BE2C (cell line): Measurements from ENCODE around the gene DDX3X.

Source experiments
- DNase-seq: peaks from one replicate; pipeline ENCODE4 v3.0.0-alpha.2; 2020
- H3K27me3 ChIP-seq: fragments of 250-450 bp; sonication (Bioruptor Pico); 2 replicates; pipeline ENCODE4 v1.5.1; 2020; ENCODE audit warnings: mild to moderate bottlenecking
- H3K36me3 ChIP-seq: fragments of 250-450 bp; sonication (Bioruptor Pico); 2 replicates; pipeline ENCODE4 v1.5.1; 2020; ENCODE audit warnings: mild to moderate bottlenecking
- H3K4me1 ChIP-seq: fragments of 250-450 bp; sonication (Bioruptor Pico); 2 replicates; pipeline ENCODE4 v1.5.1; 2020
- H3K4me3 ChIP-seq: 2 replicates; pipeline ENCODE4 v1.5.1; 2011; ENCODE audit warnings: low read depth, low read length
- H3K9me3 ChIP-seq: fragments of 250-450 bp; sonication (Bioruptor Pico); 2 replicates; pipeline ENCODE4 v1.5.1; 2020
- CTCF ChIP-seq: IDR thresholded peaks from 2 replicates; pipeline ENCODE4 v1.5.1; 2012; ENCODE audit warnings: mild to moderate bottlenecking, low read depth, low read length

DDX3X gene

GRCh38 chrX:41348551-41348950 is 14.6 kb downstream of the DDX3X start:
- H3K27me3 ChIP-seq = no peaks in the 10 kb centered on the region
- H3K4me1 ChIP-seq = no peaks in the 10 kb centered on the region
- no peak overlapping the region for H3K4me3 ChIP-seq
- no peak for DNase-seq
- no peak for TF ChIP-seq CTCF
- no peaks in the 10 kb centered on the region for H3K9me3 ChIP-seq
- H3K36me3 ChIP-seq = peaks cover 59% of the 10 kb centered on the region

- no peaks in the 10 kb centered on the region for H3K27me3 ChIP-seq
Observed at GRCh38 chrX:41350150-41350975, 16.4 kb downstream of the DDX3X start.

DNA sequence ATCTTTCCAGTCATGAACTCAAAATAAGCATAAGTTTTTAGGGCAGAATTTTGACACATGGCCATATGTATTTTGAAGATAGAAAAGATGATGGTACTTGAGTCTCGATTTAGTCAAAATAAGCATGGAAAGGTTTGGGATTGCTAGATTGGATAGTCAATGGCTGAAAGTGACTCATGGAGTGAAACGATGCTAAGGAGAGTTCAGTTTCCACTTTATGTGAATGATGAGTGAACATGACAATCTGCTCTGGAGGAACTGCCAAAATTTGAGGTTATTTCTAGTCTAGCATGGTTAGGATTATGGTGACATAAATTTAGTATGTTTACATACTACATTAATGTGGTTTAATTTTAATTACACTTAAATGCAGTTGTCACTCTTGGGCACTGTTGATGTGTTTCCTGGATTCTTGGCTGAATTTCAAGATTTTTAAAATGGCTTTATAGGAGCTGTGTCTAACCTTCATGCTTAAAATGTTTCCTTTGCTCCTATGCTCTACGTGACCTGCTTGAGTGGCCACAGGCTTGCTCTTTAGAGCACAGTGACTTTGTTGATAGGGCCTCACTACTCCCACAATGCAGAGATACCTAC is 17.1 kb downstream of the DDX3X start:
- Histone ChIP-seq H3K4me3 (no peak overlapping the region), H3K36me3 (peaks cover 34% of the 10 kb centered on the region), H3K9me3 (no peaks in the 10 kb centered on the region), H3K4me1 (no peaks in the 10 kb centered on the region), H3K27me3 (no peaks in the 10 kb centered on the region)
- TF ChIP-seq CTCF = no peak
- no peak for DNase-seq

More at GRCh38 chrX:41350150-41350975, 16.4 kb downstream of the DDX3X start:
- Histone ChIP-seq H3K4me1 (no peaks in the 10 kb centered on the region), H3K4me3 (no peak overlapping the region), H3K36me3 (peaks cover 41% of the 10 kb centered on the region), H3K9me3 (no peaks in the 10 kb centered on the region)
- no peak for TF ChIP-seq CTCF
- no peak for DNase-seq

DNA sequence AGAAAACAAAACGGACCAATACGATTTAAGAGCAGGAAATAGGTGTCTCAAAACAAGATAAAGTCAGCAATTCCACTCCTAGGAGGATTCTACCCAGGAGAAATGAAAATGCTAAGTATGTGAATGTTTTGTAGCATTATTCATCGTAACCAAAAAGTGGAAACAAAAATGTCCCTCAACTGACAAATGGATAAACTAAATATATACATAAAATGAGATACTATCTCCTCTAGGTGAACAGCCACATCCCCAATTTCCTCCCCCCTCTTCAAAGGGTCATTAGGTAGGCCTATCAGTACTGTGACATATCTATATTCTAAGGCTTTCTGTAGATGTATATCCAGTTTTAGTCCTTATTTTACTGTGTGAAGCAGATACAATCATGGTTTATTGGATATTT is 18.0 kb downstream of the DDX3X start:
- no peak for TF ChIP-seq CTCF

DNA sequence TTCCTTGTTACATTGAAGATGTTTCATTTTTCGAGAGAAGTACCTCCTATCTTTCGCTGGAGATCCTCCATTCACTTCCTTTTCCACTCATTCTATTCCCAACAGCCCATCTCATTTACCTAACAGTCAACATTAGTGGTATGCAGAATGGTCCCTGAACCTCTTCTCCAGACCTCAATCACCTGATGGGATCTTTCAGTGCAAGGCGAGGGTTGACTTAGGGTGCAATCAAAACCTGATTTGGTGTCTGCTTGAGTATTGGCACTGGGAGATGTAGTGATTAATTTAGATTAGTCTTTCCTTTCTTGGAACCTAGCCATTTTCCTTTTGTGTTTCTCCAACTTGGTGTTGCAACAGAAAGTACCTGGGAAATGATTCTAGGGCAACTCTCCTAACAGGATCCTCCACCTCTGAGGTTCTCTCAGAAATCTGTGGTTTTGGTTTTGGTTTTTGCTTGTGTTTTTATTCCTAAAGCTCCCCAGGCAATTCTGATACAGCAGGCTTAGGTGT is 18.4 kb downstream of the DDX3X start:
- H3K27me3 ChIP-seq = no peaks in the 10 kb centered on the region
- no peak for DNase-seq
- peaks cover 21% of the 10 kb centered on the region for H3K36me3 ChIP-seq
- H3K4me3 ChIP-seq = no peak overlapping the region
- no peaks in the 10 kb centered on the region for H3K4me1 ChIP-seq
- no peaks in the 10 kb centered on the region for H3K9me3 ChIP-seq
- TF ChIP-seq CTCF = no peak

More for the DNA sequence above, 18.0 kb downstream of the DDX3X start:
- no peaks in the 10 kb centered on the region for H3K9me3 ChIP-seq
- H3K36me3 ChIP-seq = peaks cover 26% of the 10 kb centered on the region
- no peak overlapping the region for H3K4me3 ChIP-seq
- H3K4me1 ChIP-seq = no peaks in the 10 kb centered on the region
- DNase-seq = no peak
- no peaks in the 10 kb centered on the region for H3K27me3 ChIP-seq

GRCh38 chrX:41353985-41354384 is 20.0 kb downstream of the DDX3X start:
- Histone ChIP-seq H3K27me3 (no peaks in the 10 kb centered on the region), H3K4me3 (no peak overlapping the region), H3K4me1 (no peaks in the 10 kb centered on the region), H3K9me3 (no peaks in the 10 kb centered on the region), H3K36me3 (peaks cover 7% of the 10 kb centered on the region)
- TF ChIP-seq CTCF = no peak
- DNase-seq = no peak
